ENCODE data around the gene TP53BP2. TPM values are rescaled to one million over a fixed set of nuclear protein-coding genes. Genes with fewer than 3 reads are reported as not detected.

TP53BP2 gene
- total RNA-seq, 2 donors from 2014 or later = 53.6 to 59.8 TPM

DNA sequence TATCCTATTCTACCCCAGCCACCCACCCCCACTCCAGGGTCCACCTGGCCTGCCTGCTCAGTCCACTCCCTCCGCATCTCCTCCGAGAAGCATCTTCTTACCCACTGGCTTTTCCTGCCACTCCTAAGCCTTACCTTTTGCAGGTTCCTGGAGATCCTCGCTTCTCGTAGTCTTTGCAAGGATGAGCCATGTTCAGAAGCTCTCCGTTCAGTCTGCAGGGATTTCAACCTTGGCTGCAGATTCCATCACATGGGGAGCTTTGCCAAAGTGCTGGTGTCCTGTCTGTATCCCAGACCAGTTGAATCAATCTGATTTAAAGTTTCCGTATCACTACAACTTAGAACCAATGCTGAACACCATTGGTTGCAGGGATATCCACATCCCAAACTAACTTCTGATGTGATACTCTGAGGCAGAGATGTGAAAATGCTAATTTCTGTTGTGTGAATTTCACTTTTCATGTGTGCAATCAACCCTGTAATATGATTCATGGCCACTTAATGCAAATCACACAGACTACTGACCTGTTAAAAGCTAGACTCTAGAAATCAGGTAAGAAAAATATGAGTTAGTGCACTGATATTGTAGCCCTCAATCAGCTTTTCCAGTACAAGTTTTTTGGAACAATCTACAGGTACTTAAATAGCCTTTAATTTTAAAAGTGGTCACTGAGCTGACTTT, 71.5 kb downstream of the TP53BP2 start:
- H3K9me3 ChIP-seq (ENCODE audit: control insufficient read depth, low read length) = no peaks in the 10 kb centered on the region
- H3K27ac ChIP-seq (ENCODE audit: low read depth, low read length) = no peak overlapping the region
- H3K27me3 Mint-ChIP-seq (ENCODE audit: insufficient read depth) = no peaks in the 10 kb centered on the region
- peaks cover 34% of the 10 kb centered on the region for H3K4me1 Mint-ChIP-seq
- DNase-seq = peak; percentile 17
- H3K4me3 Mint-ChIP-seq = no peak overlapping the region
- H3K27ac Mint-ChIP-seq = no peak overlapping the region
- peaks cover 84% of the 10 kb centered on the region for H3K36me3 ChIP-seq (ENCODE audit: control insufficient read depth, insufficient read depth, low read length)
- H3K27me3 ChIP-seq (ENCODE audit: control insufficient read depth, insufficient read depth, low read length, poor library complexity, severe bottlenecking) = no peaks in the 10 kb centered on the region
- no peaks in the 10 kb centered on the region for H3K9me3 Mint-ChIP-seq
- H3K4me1 ChIP-seq (ENCODE audit: control insufficient read depth, insufficient read depth, low read length) = peaks cover 4% of the 10 kb centered on the region
- TF ChIP-seq, protein P1, sequence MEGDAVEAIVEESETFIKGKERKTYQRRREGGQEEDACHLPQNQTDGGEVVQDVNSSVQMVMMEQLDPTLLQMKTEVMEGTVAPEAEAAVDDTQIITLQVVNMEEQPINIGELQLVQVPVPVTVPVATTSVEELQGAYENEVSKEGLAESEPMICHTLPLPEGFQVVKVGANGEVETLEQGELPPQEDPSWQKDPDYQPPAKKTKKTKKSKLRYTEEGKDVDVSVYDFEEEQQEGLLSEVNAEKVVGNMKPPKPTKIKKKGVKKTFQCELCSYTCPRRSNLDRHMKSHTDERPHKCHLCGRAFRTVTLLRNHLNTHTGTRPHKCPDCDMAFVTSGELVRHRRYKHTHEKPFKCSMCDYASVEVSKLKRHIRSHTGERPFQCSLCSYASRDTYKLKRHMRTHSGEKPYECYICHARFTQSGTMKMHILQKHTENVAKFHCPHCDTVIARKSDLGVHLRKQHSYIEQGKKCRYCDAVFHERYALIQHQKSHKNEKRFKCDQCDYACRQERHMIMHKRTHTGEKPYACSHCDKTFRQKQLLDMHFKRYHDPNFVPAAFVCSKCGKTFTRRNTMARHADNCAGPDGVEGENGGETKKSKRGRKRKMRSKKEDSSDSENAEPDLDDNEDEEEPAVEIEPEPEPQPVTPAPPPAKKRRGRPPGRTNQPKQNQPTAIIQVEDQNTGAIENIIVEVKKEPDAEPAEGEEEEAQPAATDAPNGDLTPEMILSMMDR (conservative IDR thresholded peaks at IDR 0.05) = no peak
- 96 to 98% methylated on average over 5 to 6 of the region's 6 CpGs for WGBS, 2 experiments (ENCODE audit: insufficient coverage in 1 of 2, insufficient read length in 1 of 2)
- no peak overlapping the region for H3K4me3 ChIP-seq (ENCODE audit: low read length)
- peaks cover 70% of the 10 kb centered on the region for H3K36me3 Mint-ChIP-seq (ENCODE audit: low read depth)
- no peak overlapping the region for H3K9ac ChIP-seq (ENCODE audit: extremely low read depth, low read length, poor library complexity, severe bottlenecking)

DNA sequence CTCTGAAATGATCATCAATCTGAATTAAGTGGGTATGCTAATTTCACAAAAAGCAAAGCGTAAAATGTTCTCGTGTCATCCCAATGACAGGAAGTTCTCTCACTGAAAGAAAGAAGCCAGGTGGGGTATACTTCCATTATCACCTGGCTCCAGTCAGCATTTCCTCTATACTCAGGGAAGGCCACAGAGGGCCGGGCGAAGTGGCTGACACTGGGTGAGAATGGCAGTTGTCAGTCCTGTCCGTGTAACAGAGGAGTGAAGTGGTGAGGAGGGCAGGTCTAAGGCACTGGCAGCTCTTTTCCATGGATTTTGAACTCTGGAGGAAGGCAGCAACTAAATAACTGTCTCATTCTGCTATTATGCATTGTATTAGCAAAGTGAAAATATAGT, 73.0 kb downstream of the TP53BP2 start:
- Histone ChIP-seq H3K4me1 (ENCODE audit: control insufficient read depth, insufficient read depth, low read length) (peaks cover 4% of the 10 kb centered on the region), H3K27ac (ENCODE audit: low read depth, low read length) (no peak overlapping the region)
- H3K27ac Mint-ChIP-seq = peak overlapping the region; percentile 64

DNA sequence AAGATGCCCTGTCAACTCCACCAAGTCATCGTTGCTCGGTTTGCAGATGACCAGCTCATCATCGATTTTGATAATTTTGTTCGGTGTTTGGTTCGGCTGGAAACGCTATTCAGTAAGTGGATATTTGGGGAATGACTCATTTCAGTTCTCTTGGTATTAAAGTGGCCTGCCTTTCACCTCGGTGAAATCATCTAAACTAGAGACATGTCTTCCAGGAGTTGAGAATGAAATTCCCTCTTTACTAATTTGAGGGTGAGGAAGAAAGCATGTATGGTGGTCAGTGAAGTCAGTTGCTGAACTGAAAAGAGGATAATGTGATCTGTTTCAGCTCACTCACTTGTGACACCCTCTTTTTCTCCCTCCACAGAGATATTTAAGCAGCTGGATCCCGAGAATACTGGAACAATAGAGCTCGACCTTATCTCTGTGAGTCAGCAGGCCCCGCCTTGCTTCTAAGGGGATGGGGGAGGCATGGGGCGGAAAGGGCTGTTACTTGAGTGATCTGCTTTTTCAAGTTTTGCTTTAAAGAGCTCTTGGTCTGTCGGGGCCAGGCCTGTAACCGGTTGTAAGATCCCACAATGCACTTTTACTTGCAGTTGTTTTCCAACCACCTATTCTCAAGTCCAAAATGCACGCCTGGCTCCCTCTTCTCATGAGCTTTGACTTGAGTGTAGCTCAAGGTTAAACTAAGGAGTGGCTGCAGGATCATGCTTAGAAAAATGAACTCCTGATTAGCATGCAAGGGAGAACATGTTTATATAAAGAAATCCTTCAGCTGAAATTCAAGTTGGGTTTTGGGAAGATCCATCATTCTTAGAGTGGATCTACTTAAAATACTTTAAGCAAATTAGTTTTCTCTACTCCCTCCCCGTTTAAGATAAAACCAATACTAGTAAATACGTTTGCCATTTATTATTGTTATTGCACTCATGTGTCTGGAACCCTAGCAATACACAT, 73.7 kb downstream of the TP53BP2 start:
- Histone ChIP-seq H3K27ac (ENCODE audit: low read depth, low read length) (peak overlapping the region; percentile 0), H3K4me3 (ENCODE audit: low read length) (peak overlapping the region; percentile 46), H3K9ac (ENCODE audit: extremely low read depth, low read length, poor library complexity, severe bottlenecking) (peak overlapping the region; percentile 37), H3K27me3 (ENCODE audit: control insufficient read depth, insufficient read depth, low read length, poor library complexity, severe bottlenecking) (no peaks in the 10 kb centered on the region), H3K36me3 (ENCODE audit: control insufficient read depth, insufficient read depth, low read length) (peaks cover 68% of the 10 kb centered on the region), H3K4me1 (ENCODE audit: control insufficient read depth, insufficient read depth, low read length) (peaks cover 4% of the 10 kb centered on the region), H3K9me3 (ENCODE audit: control insufficient read depth, low read length) (peaks cover 6% of the 10 kb centered on the region)
- Mint-ChIP-seq H3K36me3 (ENCODE audit: low read depth) (peaks cover 59% of the 10 kb centered on the region), H3K27ac (peak overlapping the region; percentile 64), H3K4me1 (peaks cover 30% of the 10 kb centered on the region), H3K27me3 (ENCODE audit: insufficient read depth) (no peaks in the 10 kb centered on the region), H3K4me3 (peak overlapping the region; percentile 22), H3K9me3 (peaks cover 4% of the 10 kb centered on the region)
- TF ChIP-seq, protein P1 (conservative IDR thresholded peaks at IDR 0.05) = no peak
- DNase-seq = peak; percentile 87
- 53 to 56% methylated on average over 9 to 16 of the region's 16 CpGs for WGBS, 2 experiments (ENCODE audit: insufficient coverage in 1 of 2, insufficient read length in 1 of 2)

More for the DNA sequence above, 73.0 kb downstream of the TP53BP2 start:
- Histone ChIP-seq H3K36me3 (ENCODE audit: control insufficient read depth, insufficient read depth, low read length) (peaks cover 74% of the 10 kb centered on the region), H3K9me3 (ENCODE audit: control insufficient read depth, low read length) (peaks cover 6% of the 10 kb centered on the region), H3K9ac (ENCODE audit: extremely low read depth, low read length, poor library complexity, severe bottlenecking) (no peak overlapping the region), H3K27me3 (ENCODE audit: control insufficient read depth, insufficient read depth, low read length, poor library complexity, severe bottlenecking) (no peaks in the 10 kb centered on the region), H3K4me3 (ENCODE audit: low read length) (no peak overlapping the region)
- peaks cover 4% of the 10 kb centered on the region for H3K9me3 Mint-ChIP-seq
- TF ChIP-seq, protein P1 (conservative IDR thresholded peaks at IDR 0.05) = no peak
- H3K27me3 Mint-ChIP-seq (ENCODE audit: insufficient read depth) = no peaks in the 10 kb centered on the region
- H3K4me1 Mint-ChIP-seq = peaks cover 34% of the 10 kb centered on the region
- H3K4me3 Mint-ChIP-seq = peak overlapping the region; percentile 22
- H3K36me3 Mint-ChIP-seq (ENCODE audit: low read depth) = peaks cover 65% of the 10 kb centered on the region
- WGBS, 2 experiments (ENCODE audit: insufficient coverage in 1 of 2, insufficient read length in 1 of 2) = 83 to 96% methylated on average over 5 of the region's 5 CpGs
- DNase-seq = peak; percentile 61

Data from endodermal cell (in vitro differentiated cells).